ENCODE results near the gene MYO15A. TPM values are rescaled to one million over a fixed set of nuclear protein-coding genes. Genes with fewer than 3 reads are reported as not detected.

The MYO15A gene
- total RNA-seq, 1 donor, result 0.84 TPM

GRCh38 chr17:18138065-18138749 is 29.7 kb downstream of the MYO15A start:
- no peaks in the 10 kb centered on the region for H3K4me1 ChIP-seq (ENCODE audit: insufficient read depth, low read length)
- H3K9me3 ChIP-seq (ENCODE audit: low read depth, low read length), result no peaks in the 10 kb centered on the region
- H3K4me3 ChIP-seq (ENCODE audit: low read length), result no peak overlapping the region
- H3K27me3 ChIP-seq (ENCODE audit: insufficient read depth, low read length), result no peaks in the 10 kb centered on the region

- H3K4me3 ChIP-seq (ENCODE audit: low read length), result no peak overlapping the region
- H3K27me3 ChIP-seq (ENCODE audit: insufficient read depth, low read length), result no peaks in the 10 kb centered on the region
- H3K4me1 ChIP-seq (ENCODE audit: insufficient read depth, low read length), result no peaks in the 10 kb centered on the region
- no peaks in the 10 kb centered on the region for H3K9me3 ChIP-seq (ENCODE audit: low read depth, low read length)
These were observed 30.5 kb downstream of the MYO15A start for GRCh38 chr17:18139092-18139491.

- H3K4me1 ChIP-seq (ENCODE audit: insufficient read depth, low read length), result no peaks in the 10 kb centered on the region
- no peaks in the 10 kb centered on the region for H3K9me3 ChIP-seq (ENCODE audit: low read depth, low read length)
- H3K4me3 ChIP-seq (ENCODE audit: low read length), result no peak overlapping the region
- no peaks in the 10 kb centered on the region for H3K27me3 ChIP-seq (ENCODE audit: insufficient read depth, low read length)
These were observed 30.9 kb downstream of the MYO15A start for GRCh38 chr17:18139498-18139897.

GRCh38 chr17:18139949-18140348 is 31.4 kb downstream of the MYO15A start:
- H3K27me3 ChIP-seq (ENCODE audit: insufficient read depth, low read length), result no peaks in the 10 kb centered on the region
- H3K4me3 ChIP-seq (ENCODE audit: low read length), result no peak overlapping the region
- no peaks in the 10 kb centered on the region for H3K4me1 ChIP-seq (ENCODE audit: insufficient read depth, low read length)
- H3K9me3 ChIP-seq (ENCODE audit: low read depth, low read length), result no peaks in the 10 kb centered on the region

GRCh38 chr17:18140648-18141047 is 32.1 kb downstream of the MYO15A start:
- no peaks in the 10 kb centered on the region for H3K27me3 ChIP-seq (ENCODE audit: insufficient read depth, low read length)
- H3K4me1 ChIP-seq (ENCODE audit: insufficient read depth, low read length), result no peaks in the 10 kb centered on the region
- H3K9me3 ChIP-seq (ENCODE audit: low read depth, low read length), result no peaks in the 10 kb centered on the region
- no peak overlapping the region for H3K4me3 ChIP-seq (ENCODE audit: low read length)

GRCh38 chr17:18141210-18141803 is 32.8 kb downstream of the MYO15A start:
- H3K4me3 ChIP-seq (ENCODE audit: low read length), result no peak overlapping the region
- H3K9me3 ChIP-seq (ENCODE audit: low read depth, low read length), result no peaks in the 10 kb centered on the region
- no peaks in the 10 kb centered on the region for H3K4me1 ChIP-seq (ENCODE audit: insufficient read depth, low read length)
- no peaks in the 10 kb centered on the region for H3K27me3 ChIP-seq (ENCODE audit: insufficient read depth, low read length)

GRCh38 chr17:18142417-18142816 is 33.9 kb downstream of the MYO15A start:
- no peaks in the 10 kb centered on the region for H3K4me1 ChIP-seq (ENCODE audit: insufficient read depth, low read length)
- H3K27me3 ChIP-seq (ENCODE audit: insufficient read depth, low read length), result no peaks in the 10 kb centered on the region
- H3K4me3 ChIP-seq (ENCODE audit: low read length), result no peak overlapping the region
- H3K9me3 ChIP-seq (ENCODE audit: low read depth, low read length), result no peaks in the 10 kb centered on the region

- Histone ChIP-seq H3K27me3 (ENCODE audit: insufficient read depth, low read length) (no peaks in the 10 kb centered on the region), H3K4me1 (ENCODE audit: insufficient read depth, low read length) (no peaks in the 10 kb centered on the region), H3K4me3 (ENCODE audit: low read length) (no peak overlapping the region), H3K9me3 (ENCODE audit: low read depth, low read length) (no peaks in the 10 kb centered on the region)
These were observed 34.7 kb downstream of the MYO15A start for GRCh38 chr17:18143044-18143936.

GRCh38 chr17:18144261-18144660 is 35.7 kb downstream of the MYO15A start:
- no peaks in the 10 kb centered on the region for H3K27me3 ChIP-seq (ENCODE audit: insufficient read depth, low read length)
- no peaks in the 10 kb centered on the region for H3K4me1 ChIP-seq (ENCODE audit: insufficient read depth, low read length)
- H3K4me3 ChIP-seq (ENCODE audit: low read length), result no peak overlapping the region
- no peaks in the 10 kb centered on the region for H3K9me3 ChIP-seq (ENCODE audit: low read depth, low read length)

- Histone ChIP-seq H3K9me3 (ENCODE audit: low read depth, low read length) (no peaks in the 10 kb centered on the region), H3K4me1 (ENCODE audit: insufficient read depth, low read length) (no peaks in the 10 kb centered on the region), H3K4me3 (ENCODE audit: low read length) (no peak overlapping the region), H3K27me3 (ENCODE audit: insufficient read depth, low read length) (no peaks in the 10 kb centered on the region)
These were observed 36.3 kb downstream of the MYO15A start for GRCh38 chr17:18144855-18145254.

- Histone ChIP-seq H3K9me3 (ENCODE audit: low read depth, low read length) (no peaks in the 10 kb centered on the region), H3K27me3 (ENCODE audit: insufficient read depth, low read length) (no peaks in the 10 kb centered on the region), H3K4me1 (ENCODE audit: insufficient read depth, low read length) (no peaks in the 10 kb centered on the region), H3K4me3 (ENCODE audit: low read length) (no peak overlapping the region)
These were observed 37.3 kb downstream of the MYO15A start for GRCh38 chr17:18145811-18146210.

GRCh38 chr17:18146259-18146658 is 37.7 kb downstream of the MYO15A start:
- Histone ChIP-seq H3K9me3 (ENCODE audit: low read depth, low read length) (no peaks in the 10 kb centered on the region), H3K4me1 (ENCODE audit: insufficient read depth, low read length) (no peaks in the 10 kb centered on the region), H3K4me3 (ENCODE audit: low read length) (no peak overlapping the region), H3K27me3 (ENCODE audit: insufficient read depth, low read length) (no peaks in the 10 kb centered on the region)

GRCh38 chr17:18146980-18147379 is 38.4 kb downstream of the MYO15A start:
- H3K4me1 ChIP-seq (ENCODE audit: insufficient read depth, low read length), result no peaks in the 10 kb centered on the region
- H3K9me3 ChIP-seq (ENCODE audit: low read depth, low read length), result no peaks in the 10 kb centered on the region
- no peak overlapping the region for H3K4me3 ChIP-seq (ENCODE audit: low read length)
- H3K27me3 ChIP-seq (ENCODE audit: insufficient read depth, low read length), result no peaks in the 10 kb centered on the region

GRCh38 chr17:18148586-18148985 is 40.0 kb downstream of the MYO15A start:
- no peaks in the 10 kb centered on the region for H3K9me3 ChIP-seq (ENCODE audit: low read depth, low read length)
- H3K27me3 ChIP-seq (ENCODE audit: insufficient read depth, low read length), result no peaks in the 10 kb centered on the region

GRCh38 chr17:18151290-18151689 is 42.7 kb downstream of the MYO15A start:
- Histone ChIP-seq H3K9me3 (ENCODE audit: low read depth, low read length) (no peaks in the 10 kb centered on the region), H3K4me3 (ENCODE audit: low read length) (no peak overlapping the region), H3K27me3 (ENCODE audit: insufficient read depth, low read length) (no peaks in the 10 kb centered on the region), H3K4me1 (ENCODE audit: insufficient read depth, low read length) (peaks cover 6% of the 10 kb centered on the region)

More at GRCh38 chr17:18148586-18148985, 40.0 kb downstream of the MYO15A start:
- Histone ChIP-seq H3K4me3 (ENCODE audit: low read length) (no peak overlapping the region), H3K4me1 (ENCODE audit: insufficient read depth, low read length) (peaks cover 6% of the 10 kb centered on the region)
